Loucy (cell line): Measurements from ENCODE around the gene PPP1R3D.
A peak's percentile ranks its signal among the peaks of the same experiment; 100 is the strongest.

Experiments
- H2AFZ ChIP-seq: fragments of 200-600 bp; sonication (generic); 2 replicates; pipeline ENCODE4 v1.6.0; 2016; ENCODE audit warnings: antibody characterized with exemption, mild to moderate bottlenecking, low read length, moderate library complexity
- H3F3A ChIP-seq: fragments of 200-600 bp; 2 replicates; pipeline ENCODE4 v1.6.0; 2016; ENCODE audit warnings: antibody characterized with exemption, low read depth, mild to moderate bottlenecking
- H3K27me3 ChIP-seq: fragments of 200-600 bp; sonication (generic); 2 replicates; pipeline ENCODE4 v1.6.1; 2014; ENCODE audit warnings: low read length, mild to moderate bottlenecking; ENCODE audit not compliant: insufficient read depth, poor library complexity, severe bottlenecking
- H3K36me3 ChIP-seq: fragments of 200-600 bp; sonication (generic); 2 replicates; pipeline ENCODE4 v1.6.1; 2016; ENCODE audit warnings: low read length; ENCODE audit not compliant: insufficient read depth
- H3K4me1 ChIP-seq: fragments of 200-600 bp; sonication (generic); 2 replicates; pipeline ENCODE4 v1.5.1; 2014; ENCODE audit warnings: low read length, mild to moderate bottlenecking; ENCODE audit not compliant: insufficient read depth, poor library complexity, severe bottlenecking
- H3K4me2 ChIP-seq: fragments of 200-600 bp; sonication (generic); 2 replicates; pipeline ENCODE4 v1.6.0; 2014; ENCODE audit warnings: antibody characterized with exemption, low read length, low read depth, mild to moderate bottlenecking; ENCODE audit not compliant: poor library complexity, severe bottlenecking
- H3K4me3 ChIP-seq: fragments of 200-600 bp; sonication (generic); 2 replicates; pipeline ENCODE4 v1.5.1; 2014; ENCODE audit warnings: low read length, mild to moderate bottlenecking, mixed read lengths; ENCODE audit not compliant: poor library complexity, severe bottlenecking
- H3K79me2 ChIP-seq: fragments of 200-600 bp; sonication (generic); 2 replicates; pipeline ENCODE4 v1.6.1; 2014; ENCODE audit warnings: low read length; ENCODE audit not compliant: insufficient read depth
- H3K9ac ChIP-seq: fragments of 200-600 bp; sonication (generic); 2 replicates; pipeline ENCODE4 v1.6.0; 2014; ENCODE audit warnings: mild to moderate bottlenecking, low read depth, low read length, moderate library complexity; ENCODE audit not compliant: poor library complexity, severe bottlenecking
- H3K9me2 ChIP-seq: fragments of 200-600 bp; sonication (generic); replicated peaks from 2 replicates; pipeline ENCODE4 v1.6.1; 2016; ENCODE audit warnings: low read depth, low read length, mixed read lengths
- H3K9me3 ChIP-seq: fragments of 200-600 bp; sonication (generic); 2 replicates; pipeline ENCODE4 v1.6.1; 2014; ENCODE audit warnings: mild to moderate bottlenecking, antibody characterized with exemption, low read length, low read depth; ENCODE audit not compliant: insufficient read depth
- H4K20me1 ChIP-seq: fragments of 200-600 bp; sonication (generic); 2 replicates; pipeline ENCODE4 v1.6.0; 2014; ENCODE audit warnings: antibody characterized with exemption, low read length, mild to moderate bottlenecking; ENCODE audit not compliant: insufficient read depth, poor library complexity, severe bottlenecking
- EZH2phosphoT487 ChIP-seq: fragments of 200-600 bp; IDR thresholded peaks from 2 replicates; pipeline ENCODE4 v1.6.1; 2018; ENCODE audit warnings: antibody characterized with exemption, mild to moderate bottlenecking, moderate library complexity, borderline replicate concordance
- TF ChIP-seq, protein P1 (sequence below): fragments of 200-600 bp; sonication (generic); conservative IDR thresholded peaks from 2 replicates; pipeline ENCODE4 v1.5.1; 2014; ENCODE audit warnings: mild to moderate bottlenecking, antibody characterized with exemption, low read length

Gene PPP1R3D

DNA sequence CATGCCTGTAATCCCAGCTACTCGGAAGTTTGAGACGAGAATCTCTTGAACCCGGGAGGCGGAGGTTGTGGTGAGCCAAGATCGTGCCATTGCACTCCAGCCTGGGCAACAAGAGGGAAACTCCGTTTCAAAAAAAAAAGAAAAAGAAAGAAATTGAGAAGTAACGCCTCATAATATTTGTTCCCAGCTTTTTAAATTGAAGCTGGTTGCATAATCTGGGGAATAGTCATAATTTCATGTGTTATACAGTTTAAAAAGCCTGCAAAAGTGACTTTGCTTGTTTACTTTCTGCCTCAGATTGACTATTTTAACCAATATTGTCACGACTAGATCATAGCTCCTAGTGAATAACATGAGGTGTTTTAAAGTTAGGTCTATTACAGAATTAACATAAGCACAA lies 7.3 kb upstream of the PPP1R3D start:
- no peaks in the 10 kb centered on the region for H3K9me3 ChIP-seq
- H3K79me2 ChIP-seq: peaks cover 8% of the 10 kb centered on the region
- H3K36me3 ChIP-seq: peaks cover 20% of the 10 kb centered on the region; the same call in 1 of the 2 replicates
- H3K9me2 ChIP-seq: no peaks in the 10 kb centered on the region
- no peak overlapping the region for H3K9ac ChIP-seq
- no peak overlapping the region for H3K4me2 ChIP-seq
- H3K27me3 ChIP-seq: no peaks in the 10 kb centered on the region
- TF ChIP-seq, protein P1, sequence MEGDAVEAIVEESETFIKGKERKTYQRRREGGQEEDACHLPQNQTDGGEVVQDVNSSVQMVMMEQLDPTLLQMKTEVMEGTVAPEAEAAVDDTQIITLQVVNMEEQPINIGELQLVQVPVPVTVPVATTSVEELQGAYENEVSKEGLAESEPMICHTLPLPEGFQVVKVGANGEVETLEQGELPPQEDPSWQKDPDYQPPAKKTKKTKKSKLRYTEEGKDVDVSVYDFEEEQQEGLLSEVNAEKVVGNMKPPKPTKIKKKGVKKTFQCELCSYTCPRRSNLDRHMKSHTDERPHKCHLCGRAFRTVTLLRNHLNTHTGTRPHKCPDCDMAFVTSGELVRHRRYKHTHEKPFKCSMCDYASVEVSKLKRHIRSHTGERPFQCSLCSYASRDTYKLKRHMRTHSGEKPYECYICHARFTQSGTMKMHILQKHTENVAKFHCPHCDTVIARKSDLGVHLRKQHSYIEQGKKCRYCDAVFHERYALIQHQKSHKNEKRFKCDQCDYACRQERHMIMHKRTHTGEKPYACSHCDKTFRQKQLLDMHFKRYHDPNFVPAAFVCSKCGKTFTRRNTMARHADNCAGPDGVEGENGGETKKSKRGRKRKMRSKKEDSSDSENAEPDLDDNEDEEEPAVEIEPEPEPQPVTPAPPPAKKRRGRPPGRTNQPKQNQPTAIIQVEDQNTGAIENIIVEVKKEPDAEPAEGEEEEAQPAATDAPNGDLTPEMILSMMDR: no peak
- no peak for TF ChIP-seq EZH2phosphoT487
- no peak overlapping the region for H3K4me3 ChIP-seq
- no peaks in the 10 kb centered on the region for H3F3A ChIP-seq
- peaks cover 22% of the 10 kb centered on the region for H3K4me1 ChIP-seq
- H2AFZ ChIP-seq: no peak overlapping the region
- no peaks in the 10 kb centered on the region for H4K20me1 ChIP-seq

DNA sequence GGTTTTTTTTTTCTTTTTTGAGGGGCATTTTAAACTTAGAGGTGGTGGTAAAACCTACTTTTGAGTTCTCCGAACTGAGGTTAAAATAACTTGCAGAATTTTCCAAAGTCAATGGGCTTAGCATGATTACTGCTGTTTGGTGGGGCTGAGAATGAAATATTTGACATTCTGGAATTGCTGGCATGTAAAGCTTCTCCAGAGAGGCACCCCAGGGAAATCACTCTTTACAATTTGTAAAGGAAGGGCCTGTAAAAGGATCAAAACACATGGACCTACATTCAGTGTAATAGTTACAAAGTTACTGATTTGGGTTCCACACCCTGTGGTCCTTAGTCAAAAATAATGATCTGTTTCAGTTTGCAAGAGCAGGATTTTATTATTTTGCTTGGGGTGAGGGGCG lies 5.6 kb upstream of the PPP1R3D start:
- Histone ChIP-seq H3K9ac (peak overlapping the region; percentile 7), H3K4me2 (no peak overlapping the region), H3K9me2 (no peaks in the 10 kb centered on the region), H3K36me3 (peaks cover 20% of the 10 kb centered on the region; the same call in 1 of the 2 replicates), H3K9me3 (no peaks in the 10 kb centered on the region), H2AFZ (no peak overlapping the region), H3K27me3 (no peaks in the 10 kb centered on the region), H3K79me2 (peaks cover 24% of the 10 kb centered on the region), H4K20me1 (no peaks in the 10 kb centered on the region), H3K4me1 (peaks cover 35% of the 10 kb centered on the region), H3F3A (no peaks in the 10 kb centered on the region), H3K4me3 (no peak overlapping the region)
- TF ChIP-seq, protein P1: no peak
- no peak for TF ChIP-seq EZH2phosphoT487

DNA sequence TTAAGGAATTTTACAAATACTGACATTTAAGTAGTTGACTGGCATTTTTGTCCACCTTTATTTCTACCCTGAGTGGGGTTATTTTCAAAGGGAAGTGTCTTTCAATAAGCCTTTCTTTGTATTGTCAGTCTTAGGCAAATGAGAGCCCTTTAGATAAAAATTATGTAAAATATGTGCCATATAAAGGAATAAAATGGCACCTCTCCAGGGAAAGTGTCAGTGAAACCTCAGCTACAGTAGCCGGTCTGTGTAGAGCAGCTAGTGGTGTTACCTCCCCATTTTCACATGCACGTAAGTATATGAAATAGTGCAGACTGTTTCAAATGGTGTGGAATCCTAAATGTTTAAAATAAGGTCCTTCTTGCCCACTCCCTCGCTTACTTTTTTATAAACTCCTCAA lies 5.1 kb upstream of the PPP1R3D start:
- H4K20me1 ChIP-seq: no peaks in the 10 kb centered on the region
- no peaks in the 10 kb centered on the region for H3K9me3 ChIP-seq
- peak overlapping the region; percentile 7 for H3K9ac ChIP-seq
- no peaks in the 10 kb centered on the region for H3F3A ChIP-seq
- H3K79me2 ChIP-seq: peaks cover 24% of the 10 kb centered on the region
- H3K36me3 ChIP-seq: peaks cover 20% of the 10 kb centered on the region; the same call in 1 of the 2 replicates
- H3K4me2 ChIP-seq: no peak overlapping the region
- H3K4me3 ChIP-seq: no peak overlapping the region
- no peak overlapping the region for H2AFZ ChIP-seq
- TF ChIP-seq, protein P1: no peak
- TF ChIP-seq EZH2phosphoT487: no peak
- no peaks in the 10 kb centered on the region for H3K9me2 ChIP-seq
- peaks cover 35% of the 10 kb centered on the region for H3K4me1 ChIP-seq
- H3K27me3 ChIP-seq: no peaks in the 10 kb centered on the region
